Upper lobe of left lung (tissue), 4 donors: ENCODE data around the gene SEPSECS.

Experiments
- CTCF ChIP-seq, 6 experiments: fragments of 450-650 bp in 4 of 6; fragments of 200-600 bp in 2 of 6; sonication (generic) in 2 of 6; IDR thresholded peaks; one replicate each; pipeline ENCODE4 v1.5.1; 2016 to 2019; ENCODE audit warnings: antibody characterized with exemption in 6 of 6
- POLR2AphosphoS5 ChIP-seq, 2 donors: sonication (generic); formaldehyde crosslinking; IDR thresholded peaks; one replicate each; pipeline ENCODE4 v1.5.1; 2017; ENCODE audit warnings: antibody characterized with exemption in 2 of 2

DNA sequence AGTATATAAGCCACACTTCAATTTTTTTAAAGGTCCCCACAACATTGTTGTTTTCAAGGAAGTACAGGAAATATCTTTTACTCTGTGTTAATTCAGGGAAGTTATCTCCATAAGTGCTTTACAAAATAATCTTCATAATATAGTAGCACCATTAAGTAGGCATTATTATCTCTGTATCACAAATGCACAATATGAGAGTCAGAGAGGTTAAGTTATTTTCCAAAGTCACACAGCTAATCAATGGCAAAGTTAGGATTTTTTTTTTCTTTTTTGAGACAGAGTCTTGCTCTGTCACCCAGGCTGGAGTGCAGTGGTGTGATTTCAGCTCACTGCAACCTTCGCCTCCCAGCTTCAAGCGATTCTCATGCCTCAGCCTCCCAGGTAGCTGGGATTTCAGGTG lies 38.5 kb upstream of the SEPSECS start:
- TF ChIP-seq CTCF (IDR thresholded peaks at IDR 0.05) (no peak), POLR2AphosphoS5 (IDR thresholded peaks at IDR 0.05) (no peak)
